ENCODE results near the gene EID2.

EID2 gene

GRCh38 chr19:39539518-39540332 is at the start of gene EID2:
EID2 (minus strand) TSS chr19:39540161; CDS start chr19:39540079, 82 bp downstream.
- peak; percentile 77 for DNase-seq (ENCODE audit: low read depth, low spot score)

GRCh38 chr19:39588066-39588465 is 48.1 kb upstream of the EID2 start:
- DNase-seq (ENCODE audit: low read depth, low spot score): no peak

DNA sequence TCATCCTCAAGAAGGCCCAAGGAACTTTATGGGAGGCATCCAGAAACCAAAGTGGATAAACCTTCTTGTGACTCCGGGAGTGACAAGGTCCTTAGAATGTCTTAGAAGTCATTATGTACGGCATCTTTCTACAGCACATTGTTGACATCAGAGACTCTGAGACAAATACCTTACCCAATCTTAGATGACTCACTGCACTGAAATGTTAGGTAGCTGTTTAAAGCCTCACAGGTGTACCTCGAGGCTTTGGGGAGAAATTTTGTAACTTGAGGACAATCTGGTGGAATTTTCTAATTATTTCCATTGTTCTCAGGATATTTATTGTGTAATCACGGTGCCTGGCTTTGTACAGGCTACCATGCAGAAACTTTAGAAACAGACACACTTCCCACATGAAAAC is 47.5 kb upstream of the EID2 start:
- DNase-seq (ENCODE audit: low read depth, low spot score): no peak

GRCh38 chr19:39582891-39583625 is 43.1 kb upstream of the EID2 start:
- no peak for DNase-seq (ENCODE audit: low read depth, low spot score)

GRCh38 chr19:39582442-39582841 is 42.5 kb upstream of the EID2 start:
- DNase-seq (ENCODE audit: low read depth, low spot score): no peak

DNA sequence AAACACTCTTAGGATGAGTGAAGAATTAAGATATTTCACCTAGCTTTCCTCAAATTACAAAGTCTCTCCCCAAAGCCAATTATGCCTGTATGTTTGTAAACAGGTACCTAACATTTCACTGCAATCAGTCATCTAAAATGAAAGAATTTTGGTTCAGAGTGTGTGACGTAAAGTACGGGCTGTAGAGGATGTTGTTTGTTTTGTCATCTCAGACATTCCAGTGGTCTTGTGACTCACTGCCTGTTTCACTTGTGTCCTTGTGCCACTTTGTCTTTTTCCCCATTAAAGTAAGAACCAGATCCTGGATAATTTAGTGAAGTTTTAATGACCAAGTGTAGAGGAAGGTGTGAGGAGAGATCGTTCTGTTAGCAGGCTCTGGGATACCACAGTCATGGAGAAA is 28.6 kb upstream of the EID2 start:
- DNase-seq (ENCODE audit: low read depth, low spot score): no peak

- no peak for DNase-seq (ENCODE audit: low read depth, low spot score)
Observed at GRCh38 chr19:39566064-39566463, 26.1 kb upstream of the EID2 start.

DNA sequence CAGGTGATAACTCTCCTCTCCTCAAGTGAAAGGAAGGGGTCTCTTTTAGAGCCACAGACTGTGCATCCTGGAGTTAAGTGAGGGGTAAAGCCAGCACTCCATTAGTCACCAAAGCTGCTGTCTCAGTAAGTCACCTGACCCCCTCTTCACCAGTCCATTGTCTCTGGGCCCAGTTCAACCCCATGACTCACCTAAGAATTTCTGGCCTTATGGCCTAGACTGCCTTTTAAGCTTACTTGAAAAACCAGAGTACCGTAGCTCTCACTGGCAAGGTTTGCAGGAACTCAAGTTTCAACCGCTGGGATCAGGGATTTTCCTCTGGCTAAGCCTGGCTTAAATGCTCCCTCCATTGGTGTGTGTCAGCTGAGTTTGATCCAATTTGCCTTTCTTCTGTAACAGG is 23.4 kb upstream of the EID2 start:
- DNase-seq (ENCODE audit: low read depth, low spot score): no peak

DNA sequence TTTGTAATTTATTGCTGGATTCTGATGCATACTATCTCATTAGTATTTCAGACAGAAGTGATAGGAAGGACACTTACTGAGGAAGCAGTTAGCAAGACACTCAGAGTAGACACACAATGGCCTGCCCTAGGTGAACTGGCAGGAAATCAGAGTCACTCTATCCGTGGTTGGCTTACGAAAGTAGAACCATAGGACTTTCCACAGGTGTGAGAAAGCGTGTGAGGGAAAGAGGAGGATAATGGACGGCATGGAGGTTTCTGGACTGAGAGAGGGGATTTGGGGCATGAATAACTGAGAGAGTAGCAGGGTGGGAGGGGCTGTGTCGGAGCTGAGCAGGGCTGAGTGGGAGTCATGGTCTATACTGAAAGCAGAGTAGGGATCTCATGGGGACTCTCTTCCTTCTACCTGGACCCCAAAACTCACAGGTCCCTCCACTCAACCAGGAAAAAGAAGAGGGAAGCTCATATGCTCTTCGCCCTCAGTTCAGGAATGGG is 18.7 kb upstream of the EID2 start:
- no peak for DNase-seq (ENCODE audit: low read depth, low spot score)

DNA sequence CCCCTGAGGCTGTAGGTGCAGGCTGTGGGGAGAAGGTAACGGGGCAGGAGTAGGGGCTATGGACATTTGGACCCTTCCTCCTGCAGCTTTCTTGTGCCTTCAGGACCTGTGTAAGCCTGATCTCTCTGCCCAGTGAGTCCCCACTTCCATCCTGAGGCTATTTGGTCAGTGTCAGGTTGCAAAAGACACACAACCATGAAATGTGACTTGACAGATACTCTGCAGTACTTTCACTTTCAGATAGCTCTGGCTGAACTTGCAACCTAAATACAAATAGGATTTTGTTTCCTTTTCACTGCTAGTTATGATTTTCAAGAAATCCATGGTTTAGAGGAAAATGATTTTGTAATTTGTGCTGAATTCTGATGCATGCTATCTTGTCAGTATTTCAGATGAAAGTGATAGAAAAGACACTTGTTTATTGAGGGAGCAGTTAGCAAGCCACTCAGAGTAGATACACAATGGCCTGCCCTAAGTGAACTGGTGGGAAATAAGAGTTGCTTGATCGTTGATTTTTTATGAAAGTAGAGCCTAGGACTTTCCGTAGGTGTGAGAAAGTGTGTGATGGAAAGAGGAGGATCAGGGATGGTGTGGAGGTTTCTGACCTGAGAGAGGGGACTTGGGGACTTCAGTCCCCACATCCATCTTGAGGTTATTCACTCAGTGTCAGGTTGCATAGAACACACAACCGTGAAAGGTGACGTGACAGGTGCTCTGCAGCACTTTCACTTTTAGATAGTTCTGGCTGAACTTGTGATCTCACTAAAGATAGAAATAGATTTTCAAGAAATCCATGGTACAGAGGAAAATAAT is 18.1 kb upstream of the EID2 start:
- DNase-seq (ENCODE audit: low read depth, low spot score): no peak

- DNase-seq (ENCODE audit: low read depth, low spot score): no peak
Observed at GRCh38 chr19:39555883-39556282, 15.9 kb upstream of the EID2 start.

DNA sequence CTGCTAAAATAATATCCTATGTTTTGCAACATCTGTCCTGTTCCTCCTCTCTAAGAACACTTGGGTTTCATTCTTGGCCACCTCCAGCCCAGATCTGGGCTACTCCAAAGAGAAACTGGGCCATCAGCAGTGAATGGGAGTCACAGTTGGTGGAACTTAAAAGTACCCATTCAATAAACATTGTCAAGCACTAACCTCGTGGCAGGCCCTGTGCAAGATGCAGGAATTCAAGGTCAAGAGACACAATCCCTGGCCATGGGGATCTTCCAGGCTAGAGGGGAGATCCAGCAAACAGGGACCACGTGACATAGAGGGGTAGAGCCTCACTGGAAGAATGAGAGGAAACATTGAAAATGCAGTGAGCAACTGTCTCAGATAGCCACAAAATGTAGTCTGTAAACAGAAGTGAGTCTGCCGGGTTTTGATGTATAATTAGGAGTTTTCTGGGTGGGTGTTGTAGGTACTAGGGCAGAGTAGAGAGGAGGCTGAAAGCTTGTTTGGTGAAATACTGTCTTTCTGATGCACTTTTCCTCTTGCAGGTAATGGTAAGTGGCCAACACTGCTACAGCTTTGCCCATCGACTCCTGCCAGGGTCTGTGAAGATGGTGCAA is 14.8 kb upstream of the EID2 start:
- no peak for DNase-seq (ENCODE audit: low read depth, low spot score)

DNA sequence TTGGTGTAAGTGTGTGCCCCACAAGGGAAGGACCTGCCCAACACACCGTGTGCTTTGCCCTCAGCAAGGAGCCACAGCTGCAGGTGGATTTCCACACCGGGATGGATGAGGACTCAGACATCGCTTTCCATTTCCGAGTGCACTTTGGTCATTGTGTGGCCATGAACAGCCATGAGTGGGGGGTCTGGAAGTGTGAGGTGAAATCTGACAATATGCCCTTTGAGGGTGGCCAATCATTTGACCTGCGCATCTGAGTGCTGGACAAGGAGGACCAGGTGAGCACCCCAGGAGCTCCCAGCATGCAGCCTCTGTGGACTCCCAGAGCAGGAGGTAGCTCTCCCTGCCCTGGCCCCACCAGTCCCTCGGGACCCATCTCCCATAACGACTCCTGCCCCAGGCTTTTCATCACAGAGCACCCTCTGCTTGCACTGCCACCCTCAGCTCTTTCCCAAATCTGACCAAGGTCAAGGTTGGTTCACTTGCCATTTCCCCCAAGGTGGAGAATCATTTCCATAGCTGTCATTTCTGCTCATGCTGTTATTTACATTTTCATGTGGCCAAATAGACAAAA is 13.2 kb upstream of the EID2 start:
- no peak for DNase-seq (ENCODE audit: low read depth, low spot score)

- DNase-seq (ENCODE audit: low read depth, low spot score): no peak
Observed at GRCh38 chr19:39550197-39550596, 10.2 kb upstream of the EID2 start.

DNA sequence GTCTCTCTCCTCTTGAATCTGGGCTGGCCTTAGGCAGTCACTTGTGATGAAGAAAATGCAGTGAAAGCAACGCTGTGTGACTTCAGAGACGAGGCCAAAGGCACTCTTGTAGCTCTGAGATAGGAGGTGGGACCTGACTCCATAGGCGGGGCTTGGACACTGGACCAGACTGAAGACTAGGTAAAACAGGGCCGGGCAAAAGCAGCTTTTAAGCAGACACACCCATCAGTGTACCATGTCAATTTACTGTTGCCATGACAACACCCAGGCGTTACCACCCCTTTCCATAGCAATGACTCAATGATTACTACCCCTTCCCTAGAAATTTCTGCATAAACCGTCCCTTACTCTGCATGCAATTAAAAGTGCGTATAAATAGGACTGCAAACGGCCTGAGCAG is 6.6 kb upstream of the EID2 start:
- DNase-seq (ENCODE audit: low read depth, low spot score): no peak

DNA sequence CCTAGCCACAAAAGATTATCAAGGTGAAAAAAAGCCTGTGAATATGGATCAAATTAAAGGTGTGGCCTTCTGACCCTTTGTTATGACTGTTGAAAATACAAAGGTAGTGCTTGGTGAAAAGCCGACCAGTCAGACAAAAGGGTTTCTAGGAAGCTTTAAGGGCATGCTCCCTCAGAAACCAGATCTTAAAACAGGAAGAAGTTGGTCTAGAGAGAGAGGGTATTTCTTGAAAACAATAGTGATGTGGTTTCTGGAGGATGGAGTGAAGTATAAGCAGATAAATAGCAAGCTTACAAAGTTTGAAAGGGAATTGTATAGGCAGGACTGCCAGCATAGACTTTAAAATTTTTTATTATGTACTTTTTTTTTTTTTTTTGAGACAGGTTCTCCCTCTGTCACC is 5.0 kb upstream of the EID2 start:
- no peak for DNase-seq (ENCODE audit: low read depth, low spot score)

GRCh38 chr19:39544226-39544903 is 4.4 kb upstream of the EID2 start:
- no peak for DNase-seq (ENCODE audit: low read depth, low spot score)

DNA sequence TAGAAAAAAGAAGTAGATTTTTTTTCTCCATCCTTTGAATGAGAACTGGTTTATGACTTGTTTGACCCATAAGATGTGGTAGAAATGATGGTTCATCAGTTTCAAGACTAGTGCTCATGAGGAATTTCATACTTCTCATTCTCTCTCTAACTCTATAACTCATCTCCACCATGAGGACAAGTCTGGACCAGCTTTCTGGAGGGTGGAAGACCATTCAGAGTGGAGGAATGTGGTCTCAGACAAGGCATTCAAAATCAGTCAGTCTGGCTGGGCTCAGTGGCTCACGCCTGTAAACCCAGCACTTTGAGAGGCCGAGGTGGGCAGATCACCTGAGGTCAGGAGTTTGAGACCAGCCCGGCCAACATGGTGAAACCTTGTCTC is 3.5 kb upstream of the EID2 start:
- no peak for DNase-seq (ENCODE audit: low read depth, low spot score)

- DNase-seq (ENCODE audit: low read depth, low spot score): no peak
Observed at GRCh38 chr19:39542206-39542605, 2.2 kb upstream of the EID2 start.

GRCh38 chr19:39540333-39540673 is 342 bp upstream of the EID2 start:
- DNase-seq (ENCODE audit: low read depth, low spot score): no peak

GRCh38 chr19:39539165-39539517 is 820 bp downstream of the EID2 start:
- no peak for DNase-seq (ENCODE audit: low read depth, low spot score)
